OCI-LY3 (cell line): Measurements from ENCODE around the gene CARD6.

Source experiments
- H2AFZ ChIP-seq: fragments of 200-600, 300-600 bp; shearing (Covaris generic); 2 replicates; pipeline ENCODE4 v1.6.0; 2014; ENCODE audit warnings: antibody characterized with exemption, low read depth, low read length
- H3K27ac ChIP-seq: fragments of 200-600, 300-600 bp; sonication (generic); 2 replicates; pipeline ENCODE4 v1.5.1; 2014; ENCODE audit warnings: mild to moderate bottlenecking, low read length, moderate library complexity, mixed read lengths
- H3K27me3 ChIP-seq: fragments of 200-600, 300-600 bp; sonication (generic); 2 replicates; pipeline ENCODE4 v1.6.1; 2014; ENCODE audit warnings: low read depth, low read length, mixed read lengths
- H3K36me3 ChIP-seq: fragments of 200-600, 300-600 bp; sonication (generic); replicated peaks from 2 replicates; pipeline ENCODE3; 2014; ENCODE audit warnings: low read depth, low read length, mixed read lengths
- H3K4me1 ChIP-seq: fragments of 300-600, 200-600 bp; sonication (generic); 2 replicates; pipeline ENCODE4 v1.6.1; 2014; ENCODE audit warnings: low read length, mixed read lengths
- H3K4me2 ChIP-seq: fragments of 200-600, 300-600 bp; sonication (generic); 2 replicates; pipeline ENCODE4 v1.6.1; 2014; ENCODE audit warnings: low read length, mixed read lengths
- H3K4me3 ChIP-seq: fragments of 300-600, 200-600 bp; sonication (generic); 2 replicates; pipeline ENCODE4 v1.5.1; 2014; ENCODE audit warnings: antibody characterized with exemption, mild to moderate bottlenecking, low read length, moderate library complexity
- H3K79me2 ChIP-seq: fragments of 300-600, 200-600 bp; shearing (Covaris generic); 2 replicates; pipeline ENCODE4 v1.6.1; 2014; ENCODE audit warnings: mild to moderate bottlenecking, low read length, mixed read lengths
- H3K9ac ChIP-seq: fragments of 300-600, 200-600 bp; shearing (Covaris generic); 2 replicates; pipeline ENCODE4 v1.6.0; 2014; ENCODE audit warnings: mild to moderate bottlenecking, low read length, moderate library complexity
- H3K9me3 ChIP-seq: fragments of 200-600, 300-600 bp; shearing (Covaris generic); 2 replicates; pipeline ENCODE4 v1.6.1; 2014; ENCODE audit warnings: low read length, mixed read lengths; ENCODE audit not compliant: insufficient read depth
- H4K20me1 ChIP-seq: fragments of 200-600, 300-600 bp; sonication (generic); 2 replicates; pipeline ENCODE4 v1.6.1; 2016; ENCODE audit warnings: low read length, mixed read lengths; ENCODE audit not compliant: insufficient read depth
- EZH2phosphoT487 ChIP-seq: fragments of 200-600 bp; shearing (Covaris generic); IDR thresholded peaks from 2 replicates; pipeline ENCODE4 v1.6.1; 2018; ENCODE audit warnings: antibody characterized with exemption, mixed run types, low read depth
- TF ChIP-seq, protein P1 (sequence below): fragments of 200-600, 300-600 bp; sonication (generic); IDR thresholded peaks from 2 replicates; pipeline ENCODE4 v1.5.1; 2014; ENCODE audit warnings: antibody characterized with exemption, low read length, low read depth

The CARD6 gene

GRCh38 chr5:40834391-40834848 is 6.7 kb upstream of the CARD6 start:
- Histone ChIP-seq H3K9ac (peak overlapping the region; percentile 99), H3K9me3 (no peaks in the 10 kb centered on the region), H4K20me1 (peaks cover 45% of the 10 kb centered on the region), H3K4me2 (peak overlapping the region; percentile 91), H3K4me3 (peak overlapping the region; percentile 98), H3K36me3 (peaks cover 46% of the 10 kb centered on the region), H3K27me3 (no peaks in the 10 kb centered on the region), H2AFZ (no peak overlapping the region), H3K27ac (peak overlapping the region; percentile 77), H3K79me2 (peaks cover 56% of the 10 kb centered on the region), H3K4me1 (peaks cover 25% of the 10 kb centered on the region)
- TF ChIP-seq EZH2phosphoT487: no peak
- TF ChIP-seq, protein P1, sequence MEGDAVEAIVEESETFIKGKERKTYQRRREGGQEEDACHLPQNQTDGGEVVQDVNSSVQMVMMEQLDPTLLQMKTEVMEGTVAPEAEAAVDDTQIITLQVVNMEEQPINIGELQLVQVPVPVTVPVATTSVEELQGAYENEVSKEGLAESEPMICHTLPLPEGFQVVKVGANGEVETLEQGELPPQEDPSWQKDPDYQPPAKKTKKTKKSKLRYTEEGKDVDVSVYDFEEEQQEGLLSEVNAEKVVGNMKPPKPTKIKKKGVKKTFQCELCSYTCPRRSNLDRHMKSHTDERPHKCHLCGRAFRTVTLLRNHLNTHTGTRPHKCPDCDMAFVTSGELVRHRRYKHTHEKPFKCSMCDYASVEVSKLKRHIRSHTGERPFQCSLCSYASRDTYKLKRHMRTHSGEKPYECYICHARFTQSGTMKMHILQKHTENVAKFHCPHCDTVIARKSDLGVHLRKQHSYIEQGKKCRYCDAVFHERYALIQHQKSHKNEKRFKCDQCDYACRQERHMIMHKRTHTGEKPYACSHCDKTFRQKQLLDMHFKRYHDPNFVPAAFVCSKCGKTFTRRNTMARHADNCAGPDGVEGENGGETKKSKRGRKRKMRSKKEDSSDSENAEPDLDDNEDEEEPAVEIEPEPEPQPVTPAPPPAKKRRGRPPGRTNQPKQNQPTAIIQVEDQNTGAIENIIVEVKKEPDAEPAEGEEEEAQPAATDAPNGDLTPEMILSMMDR: no peak

- Histone ChIP-seq H3K4me2 (peak within 1 kb of the TSS; percentile 91), H3K36me3 (peaks cover 42% of the 10 kb centered on the region), H3K4me1 (peaks cover 25% of the 10 kb centered on the region), H3K27ac (peak within 1 kb of the TSS; percentile 77), H4K20me1 (peaks cover 41% of the 10 kb centered on the region), H3K27me3 (no peaks in the 10 kb centered on the region), H2AFZ (peak within 1 kb of the TSS; percentile 66), H3K9me3 (no peaks in the 10 kb centered on the region), H3K9ac (peak within 1 kb of the TSS; percentile 99), H3K4me3 (peak within 1 kb of the TSS; percentile 98), H3K79me2 (peaks cover 53% of the 10 kb centered on the region)
- TF ChIP-seq, protein P1: no peak
- TF ChIP-seq EZH2phosphoT487: no peak
Measured at GRCh38 chr5:40834849-40835787, 6.0 kb upstream of the CARD6 start, which contains the start of gene RPL37. Gene RPL37 (minus strand): TSS chr5:40835222. CDS start chr5:40835185, 37 bp downstream.

- TF ChIP-seq, protein P1: no peak
- no peak for TF ChIP-seq EZH2phosphoT487
- Histone ChIP-seq H3K79me2 (peaks cover 26% of the 10 kb centered on the region), H3K27ac (no peak overlapping the region), H3K4me1 (peaks cover 17% of the 10 kb centered on the region), H2AFZ (no peak overlapping the region), H3K4me3 (no peak overlapping the region), H3K9ac (no peak overlapping the region), H3K9me3 (no peaks in the 10 kb centered on the region), H3K36me3 (peaks cover 18% of the 10 kb centered on the region), H3K27me3 (no peaks in the 10 kb centered on the region), H3K4me2 (no peak overlapping the region), H4K20me1 (peaks cover 12% of the 10 kb centered on the region)
Measured at GRCh38 chr5:40838086-40838485, 3.1 kb upstream of the CARD6 start.

DNA sequence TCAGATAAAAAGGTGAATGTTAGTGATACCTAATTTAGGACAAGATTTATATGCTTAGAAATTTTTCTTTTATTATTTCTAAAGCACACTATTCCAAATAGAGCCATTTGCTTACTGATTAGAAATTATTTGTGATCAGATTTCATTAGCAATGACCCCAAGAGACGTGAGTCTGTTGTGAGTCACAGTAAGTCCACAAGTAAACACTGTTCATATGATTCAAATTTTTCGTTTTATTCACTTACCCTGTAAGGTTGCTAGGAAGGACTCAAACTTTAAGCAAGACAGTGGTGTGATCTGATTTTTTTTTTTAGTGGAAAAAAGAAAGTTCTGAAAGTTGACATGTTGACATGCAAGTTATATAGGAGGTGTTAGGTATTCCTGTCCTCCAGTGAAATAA is 1.2 kb downstream of the CARD6 start:
- no peaks in the 10 kb centered on the region for H3K9me3 ChIP-seq
- no peaks in the 10 kb centered on the region for H3K36me3 ChIP-seq
- peak overlapping the region; percentile 80 for H3K4me2 ChIP-seq
- no peak overlapping the region for H3K4me3 ChIP-seq
- H3K27ac ChIP-seq: no peak overlapping the region
- H4K20me1 ChIP-seq: no peaks in the 10 kb centered on the region
- H3K79me2 ChIP-seq: no peaks in the 10 kb centered on the region
- peaks cover 9% of the 10 kb centered on the region; the same call in 1 of the 2 replicates for H3K4me1 ChIP-seq
- H2AFZ ChIP-seq: no peak overlapping the region
- no peaks in the 10 kb centered on the region for H3K27me3 ChIP-seq
- no peak overlapping the region for H3K9ac ChIP-seq
- TF ChIP-seq, protein P1: no peak
- no peak for TF ChIP-seq EZH2phosphoT487
